Cardiac fibroblast (primary cell): ENCODE measurements around the gene KLHDC9.

Experiments
- DNase-seq, 2 donors: peaks; one replicate each; pipeline versions ENCODE4 v3.0.0 to v3.0.0-alpha.2; 2010; ENCODE audit warnings: low read depth in 2 of 2
- H3K4me3 ChIP-seq, 2 donors: replicated peaks in 1 of 2; 1 replicate in 1 of 2; 2 replicates in 1 of 2; pipeline ENCODE4 v1.5.1; 2011; ENCODE audit warnings: low read depth in 2 of 2, low read length in 2 of 2, mild to moderate bottlenecking in 2 of 2, moderate library complexity in 1 of 2
- TF ChIP-seq, protein P1 (sequence below): IDR thresholded peaks from one replicate; pipeline ENCODE4 v1.5.1; 2011; ENCODE audit warnings: low read depth, mild to moderate bottlenecking, low read length, inconsistent platforms

KLHDC9 gene

GRCh38 chr1:161139766-161140165 is 41.6 kb downstream of the KLHDC9 start:
- H3K4me3 ChIP-seq: no peak overlapping the region
- DNase-seq: peak; percentile 72 to 74
- TF ChIP-seq, protein P1, sequence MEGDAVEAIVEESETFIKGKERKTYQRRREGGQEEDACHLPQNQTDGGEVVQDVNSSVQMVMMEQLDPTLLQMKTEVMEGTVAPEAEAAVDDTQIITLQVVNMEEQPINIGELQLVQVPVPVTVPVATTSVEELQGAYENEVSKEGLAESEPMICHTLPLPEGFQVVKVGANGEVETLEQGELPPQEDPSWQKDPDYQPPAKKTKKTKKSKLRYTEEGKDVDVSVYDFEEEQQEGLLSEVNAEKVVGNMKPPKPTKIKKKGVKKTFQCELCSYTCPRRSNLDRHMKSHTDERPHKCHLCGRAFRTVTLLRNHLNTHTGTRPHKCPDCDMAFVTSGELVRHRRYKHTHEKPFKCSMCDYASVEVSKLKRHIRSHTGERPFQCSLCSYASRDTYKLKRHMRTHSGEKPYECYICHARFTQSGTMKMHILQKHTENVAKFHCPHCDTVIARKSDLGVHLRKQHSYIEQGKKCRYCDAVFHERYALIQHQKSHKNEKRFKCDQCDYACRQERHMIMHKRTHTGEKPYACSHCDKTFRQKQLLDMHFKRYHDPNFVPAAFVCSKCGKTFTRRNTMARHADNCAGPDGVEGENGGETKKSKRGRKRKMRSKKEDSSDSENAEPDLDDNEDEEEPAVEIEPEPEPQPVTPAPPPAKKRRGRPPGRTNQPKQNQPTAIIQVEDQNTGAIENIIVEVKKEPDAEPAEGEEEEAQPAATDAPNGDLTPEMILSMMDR: peak; percentile 45

- DNase-seq: no peak
- TF ChIP-seq, protein P1: no peak
- H3K4me3 ChIP-seq: no peak overlapping the region
Observed at GRCh38 chr1:161140755-161141400, 42.7 kb downstream of the KLHDC9 start.

DNA sequence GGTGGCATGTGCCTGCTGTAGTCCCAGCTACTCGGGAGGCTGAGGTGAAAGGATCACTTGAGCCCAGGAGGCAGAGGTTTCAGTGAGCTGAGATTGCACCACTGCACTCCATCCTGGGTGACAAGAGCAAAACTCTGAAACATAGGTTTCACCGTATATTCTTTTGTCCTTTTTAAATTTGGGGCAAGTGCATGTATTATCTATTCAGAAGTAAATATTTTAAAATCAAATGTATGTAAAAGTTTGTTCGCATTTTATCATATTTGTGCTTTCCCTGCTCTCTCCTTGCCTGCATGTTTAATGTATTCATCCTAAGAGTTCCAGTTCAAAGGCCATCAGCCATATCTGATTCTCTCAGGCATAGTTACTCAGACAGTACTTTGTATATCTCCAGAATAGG is 47.7 kb downstream of the KLHDC9 start:
- TF ChIP-seq, protein P1: no peak
- no peak for DNase-seq
- no peak overlapping the region for H3K4me3 ChIP-seq
